Skin of body (tissue), 2 donors: ENCODE measurements around the gene DMRT3. TPM values are rescaled to one million over a fixed set of nuclear protein-coding genes. Genes with fewer than 3 reads are reported as not detected.

Experiments used
- DNase-seq: peaks from one replicate; lab custom pipeline; 2025; lab: John Stamatoyannopoulos, UW
- total RNA-seq: library from RNA; depleted of rRNA; stranded (reverse); fragments of >200 nt; gene quantifications from one replicate; pipeline ENCODE4 v1.2.3, GENCODE V29; 2014

The DMRT3 gene
- total RNA-seq, 1 donor from 2014 or later: not detected

DNA sequence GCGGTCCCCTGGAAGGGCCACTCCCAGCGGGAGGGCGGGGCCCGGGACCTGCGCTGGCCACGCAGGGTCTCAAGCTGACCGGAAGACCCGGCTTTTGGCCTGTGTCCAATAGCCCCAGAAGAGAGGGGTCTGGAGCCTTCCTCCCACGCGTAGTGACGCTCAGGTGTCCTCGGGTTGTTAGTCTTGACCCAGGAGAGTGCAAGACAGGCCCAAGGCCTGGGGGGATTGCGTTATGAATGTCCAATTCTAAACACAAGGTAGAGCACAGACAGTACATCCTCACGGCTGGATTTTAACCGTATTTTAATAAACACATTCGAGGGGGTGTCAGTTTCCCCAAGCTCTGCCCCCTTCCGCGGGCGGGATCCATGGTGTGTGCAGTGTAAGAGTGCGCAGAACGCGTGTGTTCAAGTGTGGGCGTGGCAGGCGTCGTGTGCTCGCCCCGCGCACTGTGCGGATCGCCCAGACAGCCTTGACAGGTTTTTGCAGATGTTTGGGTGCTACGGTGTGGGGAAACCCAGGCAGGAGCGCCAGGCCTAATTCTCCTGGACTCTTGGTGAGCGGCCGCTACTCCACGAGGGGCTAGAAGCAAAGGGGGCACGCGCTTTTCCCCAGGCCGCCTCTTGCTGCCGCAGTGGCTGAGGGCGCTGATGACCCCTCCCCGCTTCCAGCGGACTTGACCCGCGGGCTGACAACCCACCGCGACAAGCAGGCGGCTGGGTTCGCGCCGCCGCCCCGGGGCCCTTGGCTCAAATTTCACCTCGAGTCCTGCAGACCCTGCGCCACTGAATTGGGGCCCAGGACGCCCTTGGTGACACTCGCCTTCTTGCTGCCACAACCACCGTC is 6.1 kb upstream of the DMRT3 start:
- no peak for DNase-seq

DNA sequence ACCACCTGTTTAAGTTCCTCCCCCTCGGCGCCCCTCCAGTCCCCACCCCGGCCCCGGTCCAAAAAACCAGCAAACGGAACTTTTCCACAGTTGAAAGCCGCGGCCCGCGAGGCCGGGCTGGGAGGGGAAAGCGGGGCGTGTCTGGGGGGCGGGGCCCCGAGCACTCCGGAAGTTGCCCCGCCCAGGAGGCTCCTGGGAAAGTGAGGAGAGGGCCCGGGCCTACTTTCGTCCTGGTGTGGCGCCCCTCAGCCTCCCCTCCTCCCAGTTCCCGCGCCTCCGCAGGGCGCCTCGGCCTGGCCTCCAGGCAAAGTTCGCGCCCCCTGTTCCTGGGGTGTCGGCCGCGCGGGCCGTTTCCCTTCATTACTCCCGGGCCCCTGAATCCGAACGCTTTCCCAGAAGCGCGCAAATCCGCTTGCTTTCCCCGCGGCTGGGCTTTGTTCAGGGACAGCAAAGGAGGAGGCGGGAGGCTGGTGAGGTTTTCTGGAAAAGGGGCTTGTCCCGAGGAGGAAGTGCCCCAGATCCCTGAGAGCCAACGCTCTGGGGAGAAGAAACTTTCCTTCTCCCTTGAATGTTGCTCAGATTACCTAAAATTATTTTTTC is 4.5 kb upstream of the DMRT3 start:
- DNase-seq: no peak

DNA sequence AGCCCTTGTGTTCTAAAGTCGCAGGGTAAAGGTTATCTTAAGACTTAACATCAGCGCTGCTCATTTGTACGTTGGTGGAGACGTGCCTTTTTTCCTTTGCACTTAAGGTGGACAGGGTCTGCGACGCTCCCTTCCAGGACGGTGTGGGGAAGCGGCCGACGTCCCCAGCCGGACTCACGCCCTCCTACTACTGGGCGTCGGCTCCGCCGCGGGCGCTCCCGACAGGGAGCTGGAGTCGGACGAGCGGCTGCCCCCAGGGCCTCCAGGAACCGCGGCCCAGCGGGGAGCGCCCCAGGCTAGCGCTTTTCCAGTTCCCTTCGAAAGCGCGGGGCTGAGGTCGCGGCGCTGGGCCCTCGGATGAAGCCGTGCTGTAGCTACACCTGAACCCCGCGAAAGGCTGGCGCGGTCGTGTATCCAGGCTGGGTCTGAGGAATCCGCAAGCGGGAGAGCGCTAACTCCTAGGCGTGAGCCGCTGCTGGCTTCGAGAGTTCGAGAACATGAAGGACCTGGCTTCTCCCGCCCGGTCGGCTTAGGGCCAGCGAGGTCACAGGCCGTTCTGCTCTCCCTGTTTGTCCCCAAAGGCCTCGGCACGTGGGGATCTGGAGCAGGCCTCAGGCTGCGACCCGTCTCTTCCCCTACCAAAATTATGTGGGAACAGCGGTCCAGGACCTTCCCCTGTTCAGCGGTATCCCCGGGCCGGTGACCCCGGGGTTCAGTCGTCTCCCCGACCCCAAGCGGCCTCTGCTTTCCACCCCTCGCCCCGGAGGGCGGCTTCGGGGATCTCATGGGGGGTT is 3.8 kb upstream of the DMRT3 start:
- no peak for DNase-seq

DNA sequence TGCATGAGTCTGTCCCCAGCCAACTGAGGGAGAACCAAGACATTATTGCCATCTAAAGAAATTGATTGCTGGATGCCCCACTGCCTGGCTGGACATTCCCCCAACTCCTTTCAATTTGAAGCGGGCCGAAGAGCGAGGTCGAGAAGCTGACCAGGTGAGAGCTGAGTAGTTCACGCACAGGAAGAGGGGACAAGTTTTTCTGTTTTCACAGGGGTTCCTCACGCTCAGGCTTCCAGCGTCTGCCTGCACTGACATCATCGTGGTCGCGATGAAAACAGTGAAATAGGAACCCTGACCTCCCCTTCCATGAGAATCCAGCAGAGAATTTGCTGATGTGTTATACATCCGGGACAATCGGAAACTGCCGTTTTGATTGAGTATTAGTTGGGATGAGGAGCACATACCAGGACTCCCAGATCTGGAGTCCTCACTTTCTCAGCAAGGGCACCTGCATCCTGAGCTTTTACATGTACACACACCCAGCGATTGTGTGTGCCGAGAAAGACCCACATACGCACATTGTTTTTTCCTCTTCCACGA is 3.1 kb upstream of the DMRT3 start:
- DNase-seq: no peak

DNA sequence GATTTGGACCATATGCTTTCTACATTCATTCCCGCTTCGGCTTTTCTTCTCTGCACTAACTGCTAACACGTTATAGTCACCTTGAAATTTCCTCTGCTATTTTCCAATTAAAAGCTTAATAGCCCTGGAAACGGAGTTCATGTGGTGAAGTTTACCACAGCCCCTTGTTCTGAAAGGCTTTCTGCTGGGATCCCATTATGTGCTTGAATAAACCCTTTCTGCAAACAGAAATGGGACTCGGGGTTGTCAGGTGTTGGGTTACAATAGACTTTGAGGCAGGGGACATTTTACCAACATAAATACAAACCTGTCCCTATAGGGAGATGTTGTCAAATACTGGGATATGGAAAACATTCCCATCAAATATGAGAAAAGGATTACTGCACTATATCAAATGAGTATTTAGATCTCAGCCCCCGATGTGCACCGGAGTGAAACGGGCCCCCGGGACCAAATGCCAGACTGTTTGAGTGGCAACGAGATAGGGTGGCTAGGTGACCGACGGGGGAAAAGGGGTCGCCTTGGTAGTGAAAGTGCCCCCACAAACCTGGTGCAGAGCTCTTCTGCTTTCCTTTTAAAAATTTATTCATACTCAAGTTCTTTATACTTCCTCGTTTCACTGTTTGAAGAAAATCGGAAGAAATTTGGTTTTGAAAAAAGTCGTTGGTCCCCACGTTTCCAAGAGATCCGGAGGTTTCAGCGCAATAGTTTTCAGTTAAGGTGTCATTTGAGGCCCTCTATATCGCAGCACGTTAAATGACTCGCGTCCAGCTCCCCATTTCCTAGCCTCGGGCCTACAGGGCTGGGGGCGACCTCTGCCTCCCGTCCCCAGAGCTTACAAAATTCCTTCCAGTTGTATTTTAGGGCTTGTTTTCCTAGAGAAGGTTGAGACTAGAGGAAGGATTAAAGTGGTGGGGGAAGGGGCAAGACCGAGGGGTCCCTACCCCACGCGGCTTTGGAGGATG is 2.1 kb upstream of the DMRT3 start:
- DNase-seq: no peak

DNA sequence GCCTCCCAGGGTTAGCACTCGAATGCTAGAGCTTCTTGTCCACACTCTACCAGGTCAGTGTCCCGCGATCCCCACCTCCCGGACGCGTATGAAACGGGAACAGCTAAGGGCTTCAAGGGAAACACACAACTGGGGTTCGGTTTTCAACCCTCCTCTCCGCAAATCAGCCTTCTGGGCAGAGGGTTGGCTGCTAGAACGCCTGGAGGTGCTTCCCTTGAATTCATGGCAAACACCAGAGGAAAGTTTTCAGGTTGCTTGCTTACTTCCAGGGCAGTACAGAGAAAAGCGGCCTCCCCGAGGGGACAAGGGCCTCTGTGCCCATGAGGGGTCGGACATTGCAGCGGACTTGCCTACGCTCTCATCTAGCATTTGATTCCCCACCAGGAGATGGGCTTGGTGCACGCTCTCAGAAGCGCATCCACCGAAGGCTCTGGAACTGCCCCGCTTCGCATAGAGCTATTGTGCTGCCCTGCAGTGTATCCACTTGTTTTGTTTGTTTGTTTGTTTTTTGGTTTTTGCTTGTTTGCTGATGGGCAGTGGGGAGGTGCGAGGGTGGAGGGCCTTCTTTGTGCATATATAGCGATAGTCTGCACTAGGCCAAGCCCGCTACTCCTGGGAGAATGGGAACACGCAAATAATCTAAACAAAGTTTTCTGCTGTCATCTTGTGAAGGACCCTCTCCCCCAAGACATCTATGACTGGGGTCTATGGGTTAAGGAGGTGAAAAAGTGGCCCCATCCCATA is 1.3 kb upstream of the DMRT3 start:
- no peak for DNase-seq

DNA sequence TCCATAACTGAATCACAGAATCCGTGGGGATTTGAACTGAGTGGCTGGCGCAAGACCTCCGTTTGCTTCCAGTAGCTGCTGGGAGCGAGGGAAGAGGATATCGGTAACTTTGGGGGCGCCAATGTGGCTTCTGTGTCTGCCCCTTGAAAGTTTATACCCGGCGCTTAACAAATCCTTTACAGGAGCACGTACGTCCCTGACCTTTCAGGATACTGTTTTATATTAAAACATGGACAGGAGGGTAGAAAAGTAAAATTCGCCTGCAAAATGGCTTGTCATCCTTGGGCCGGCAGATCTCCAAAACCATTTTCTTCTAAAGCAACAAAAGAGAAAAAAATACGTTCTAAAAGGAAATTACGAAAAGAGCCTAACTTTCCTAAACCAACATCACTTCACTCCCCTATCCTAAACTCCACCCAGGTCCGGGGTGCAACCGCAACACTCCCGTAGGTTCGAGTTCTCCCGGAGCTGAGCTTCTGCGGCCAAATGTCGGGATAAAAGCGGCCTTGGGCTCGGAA is 656 bp upstream of the DMRT3 start:
- DNase-seq: no peak

DNA sequence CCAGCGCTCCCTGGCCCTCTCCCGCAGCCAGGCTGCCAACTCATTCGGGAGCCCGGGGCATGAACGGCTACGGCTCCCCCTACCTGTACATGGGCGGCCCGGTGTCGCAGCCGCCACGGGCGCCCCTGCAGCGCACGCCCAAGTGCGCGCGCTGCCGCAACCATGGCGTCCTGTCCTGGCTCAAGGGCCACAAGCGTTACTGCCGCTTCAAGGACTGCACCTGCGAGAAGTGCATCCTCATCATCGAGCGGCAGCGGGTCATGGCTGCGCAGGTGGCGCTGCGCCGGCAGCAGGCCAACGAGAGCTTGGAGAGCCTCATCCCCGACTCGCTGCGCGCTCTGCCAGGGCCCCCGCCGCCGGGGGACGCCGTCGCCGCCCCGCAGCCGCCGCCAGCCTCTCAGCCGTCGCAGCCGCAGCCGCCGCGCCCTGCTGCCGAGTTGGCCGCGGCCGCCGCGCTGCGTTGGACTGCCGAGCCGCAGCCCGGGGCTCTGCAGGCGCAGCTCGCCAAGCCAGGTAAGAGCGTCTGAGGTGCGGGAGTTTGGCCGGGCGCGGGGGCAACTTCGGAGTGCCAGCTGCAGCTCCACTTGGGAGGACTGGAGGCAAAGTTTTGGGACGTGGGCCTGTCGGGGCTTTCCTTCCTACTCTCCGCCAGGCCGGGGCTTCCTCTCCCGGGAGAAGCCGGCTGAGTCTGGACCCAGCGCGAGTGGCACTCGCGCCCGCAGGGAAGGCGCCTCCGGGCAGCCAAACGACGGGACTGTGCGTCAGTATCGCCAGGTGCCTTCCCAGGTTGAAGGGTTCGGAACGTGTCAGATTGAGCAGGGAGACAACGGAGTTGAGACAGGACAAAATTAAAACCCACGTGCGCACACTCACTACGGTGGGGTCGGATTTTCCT is 735 bp downstream of the DMRT3 start:
- no peak for DNase-seq

DNA sequence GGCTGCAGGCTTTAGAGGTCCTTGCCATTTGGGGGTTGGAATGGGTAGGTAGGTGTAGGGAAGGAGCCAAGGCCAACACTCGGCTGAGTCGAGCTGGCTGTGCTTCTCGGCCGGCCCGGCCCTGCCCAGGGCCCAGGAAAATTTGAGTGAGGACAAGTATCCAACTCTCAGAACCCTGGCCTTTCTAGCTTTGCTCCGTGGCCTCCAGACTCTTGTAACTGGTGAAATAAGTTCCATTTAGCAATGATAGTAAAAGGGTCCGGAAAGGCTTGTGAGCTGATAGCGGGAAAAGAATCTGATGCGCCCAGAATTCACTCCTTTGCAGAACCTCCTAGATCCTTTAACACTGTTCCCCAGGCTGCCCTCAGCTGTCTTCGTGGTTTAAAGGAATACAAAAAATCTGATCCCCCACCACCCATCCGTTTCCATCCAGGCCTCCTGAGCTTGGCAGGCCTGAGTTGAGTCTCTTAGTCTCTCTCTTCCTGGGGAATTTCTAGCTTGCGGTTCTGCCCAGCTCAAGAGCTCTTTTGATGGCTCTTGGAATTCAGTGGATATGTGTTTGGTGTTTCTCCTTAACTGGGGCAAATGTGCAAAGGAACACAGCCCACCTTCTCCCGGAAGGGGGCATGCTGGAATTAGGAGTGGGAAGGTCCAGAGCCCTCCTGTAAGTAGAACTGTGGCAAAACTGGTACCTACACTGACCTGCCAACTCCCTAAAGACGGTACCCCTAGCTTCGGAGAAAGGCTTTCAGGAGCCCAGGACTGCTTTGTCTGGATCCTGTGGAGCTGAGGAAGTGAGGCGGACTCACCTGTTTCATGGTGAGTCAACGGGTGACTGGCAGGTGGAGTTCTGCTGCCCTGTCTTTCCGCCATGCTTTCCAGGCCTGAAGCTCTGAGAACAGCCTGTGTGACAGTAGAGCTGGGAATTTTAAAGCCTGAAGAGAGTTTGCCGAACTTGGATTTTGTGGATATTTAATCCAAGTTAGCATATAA is 1.7 kb downstream of the DMRT3 start:
- DNase-seq: no peak

DNA sequence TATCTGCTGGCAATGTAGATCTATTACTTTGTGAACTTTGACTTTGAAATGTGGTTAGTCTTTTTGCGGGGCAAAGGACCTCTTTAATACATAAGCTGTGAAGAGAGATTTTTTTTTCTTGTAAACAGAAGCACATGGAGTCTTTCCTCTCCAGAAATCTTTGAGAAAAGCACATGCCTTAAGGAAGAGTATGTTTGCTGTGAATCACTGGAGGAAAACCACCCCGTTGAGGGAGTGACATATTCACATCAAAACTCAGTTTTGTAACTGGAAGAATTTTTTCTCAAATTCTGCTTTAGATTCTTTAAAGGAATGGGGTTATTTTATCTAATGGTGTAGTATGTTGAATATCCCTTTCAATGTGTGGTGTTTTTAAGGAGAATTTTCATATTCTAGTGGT is 3.5 kb downstream of the DMRT3 start:
- no peak for DNase-seq

DNA sequence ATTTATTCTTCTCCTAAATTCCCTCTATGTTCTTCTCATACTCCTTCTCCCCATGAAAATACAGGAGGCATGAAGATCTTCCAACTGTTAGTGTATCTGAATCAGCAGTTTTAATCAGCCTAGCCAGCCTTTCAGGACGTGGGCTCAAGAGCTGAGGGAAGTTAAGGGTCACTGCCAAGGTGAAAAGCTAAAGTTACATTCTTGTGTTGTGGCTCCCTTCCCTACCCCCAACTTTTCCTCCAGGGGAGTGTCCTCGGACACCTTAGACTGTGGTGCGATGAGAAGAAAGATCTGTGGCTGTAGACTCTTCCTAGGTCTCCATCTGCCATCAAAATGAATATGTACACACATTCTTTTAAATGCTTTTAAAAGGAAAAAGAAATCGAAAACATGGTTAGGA is 4.2 kb downstream of the DMRT3 start:
- DNase-seq: no peak

DNA sequence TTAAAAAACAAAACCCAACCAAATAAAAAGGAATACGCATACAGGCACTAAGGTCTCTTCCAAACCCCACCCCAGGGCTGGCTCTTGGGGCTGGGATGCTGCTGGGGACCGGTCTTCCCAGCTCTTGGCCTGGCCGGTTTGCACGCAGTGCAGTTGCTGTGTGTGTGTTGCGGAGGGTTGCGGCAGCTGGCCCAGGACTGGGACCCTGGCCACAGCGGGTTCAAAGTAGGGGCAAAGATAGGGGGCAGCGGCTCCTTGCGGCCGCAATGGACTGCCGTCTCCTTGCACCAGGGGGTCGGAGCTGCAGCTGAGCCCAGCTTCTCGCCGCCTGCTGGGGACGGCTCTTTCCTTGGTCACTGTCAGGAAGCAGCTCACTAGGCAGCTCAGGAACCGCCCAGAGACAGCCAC is 5.0 kb downstream of the DMRT3 start:
- DNase-seq: no peak

DNA sequence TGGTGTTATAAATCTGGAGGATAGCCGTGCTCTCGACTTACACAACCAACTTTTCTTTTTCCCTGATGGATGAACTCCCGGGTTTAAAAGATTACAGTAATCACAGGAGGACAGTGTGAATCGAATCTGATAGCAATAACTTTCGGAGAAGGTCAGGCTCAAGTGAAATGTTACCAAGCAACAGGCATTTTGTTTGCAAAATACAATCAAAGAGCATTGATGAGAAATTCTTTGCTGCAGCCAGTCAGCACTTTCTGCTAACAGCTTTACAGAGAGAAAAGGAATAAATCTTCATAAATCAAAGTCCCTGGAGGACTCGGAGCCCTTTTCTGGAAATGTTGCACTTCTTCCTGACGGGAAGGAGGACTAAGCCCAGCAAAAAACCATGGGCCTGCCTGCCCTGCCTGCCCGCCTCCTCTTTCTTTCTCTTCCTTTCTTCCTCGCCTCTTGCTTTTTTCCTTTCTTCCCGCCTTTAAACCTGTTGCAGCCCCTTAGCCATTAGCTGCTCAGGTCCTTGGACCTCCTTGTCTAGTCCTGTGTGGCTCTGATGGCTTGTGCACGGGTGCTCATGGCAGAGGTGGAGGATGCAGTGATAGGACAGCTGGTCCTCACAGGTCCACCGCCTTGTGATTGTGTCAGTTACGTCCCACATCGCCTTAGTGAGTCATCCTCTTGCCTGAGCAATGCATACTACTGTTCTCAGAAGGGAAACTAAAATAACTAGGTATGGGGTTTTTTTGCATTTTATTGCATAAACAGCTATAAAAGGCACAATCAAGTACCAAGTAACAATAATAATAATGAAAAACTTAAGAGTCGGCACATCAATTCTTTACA is 6.2 kb downstream of the DMRT3 start:
- DNase-seq: peak; percentile 55

DNA sequence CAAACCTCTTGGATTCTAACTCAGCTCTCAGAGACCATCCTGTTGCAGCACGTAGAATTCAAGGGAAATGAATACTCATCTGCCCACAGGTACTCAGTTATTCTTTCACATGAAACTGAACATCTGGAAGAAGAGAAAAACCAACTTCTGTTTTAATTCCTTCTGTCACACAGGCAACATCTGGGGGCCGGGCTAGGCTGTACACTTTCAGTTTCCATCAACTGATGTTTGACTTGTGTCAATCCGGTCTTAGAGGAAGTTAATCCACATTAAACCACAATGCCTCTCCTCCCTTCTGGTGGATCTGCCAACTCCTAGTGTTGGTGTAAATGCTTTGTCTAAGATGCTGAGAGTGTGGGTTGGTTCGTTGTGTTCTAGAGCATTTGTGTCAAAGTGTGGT is 17.6 kb downstream of the DMRT3 start:
- no peak for DNase-seq

DNA sequence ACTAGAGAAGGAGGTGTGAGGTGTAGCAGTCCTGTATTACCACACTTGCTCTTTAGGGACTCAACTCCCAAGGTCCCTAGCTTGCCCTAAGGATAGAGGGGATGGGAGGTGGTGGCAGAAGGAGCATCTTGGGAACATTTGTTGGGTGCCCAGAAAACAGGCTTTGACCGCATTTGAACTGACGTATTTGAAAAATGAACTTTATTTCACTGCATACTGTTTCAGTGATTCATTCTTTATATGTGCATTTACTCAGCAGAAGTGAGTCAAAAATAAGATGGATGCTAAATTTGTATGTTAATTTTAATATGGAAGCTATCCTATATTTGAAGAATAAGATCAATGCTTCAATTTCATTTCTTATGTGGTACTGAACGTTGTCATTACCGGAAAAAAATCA is 18.7 kb downstream of the DMRT3 start:
- no peak for DNase-seq

DNA sequence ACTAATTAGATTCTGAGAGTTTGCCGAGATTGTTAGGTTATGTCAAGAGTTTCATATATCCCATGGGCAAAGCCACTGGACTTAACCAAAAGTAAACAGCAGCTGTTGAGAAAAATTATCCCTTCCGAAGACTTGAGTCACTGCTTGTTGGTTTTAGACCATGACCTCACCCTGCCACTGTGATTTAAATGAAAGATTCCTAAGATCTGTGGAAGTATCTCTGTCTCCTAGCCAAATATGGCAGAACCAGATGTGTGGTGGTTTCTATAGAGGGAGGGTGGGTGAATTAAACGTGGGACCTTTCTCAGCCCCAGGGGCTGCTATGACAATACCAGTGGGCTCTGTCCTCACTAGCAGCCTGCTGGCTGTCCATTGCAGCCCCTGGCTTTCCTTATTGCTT is 19.3 kb downstream of the DMRT3 start:
- no peak for DNase-seq
